ENCODE results near the gene IFT20. TPM values are rescaled to one million over a fixed set of nuclear protein-coding genes. Genes with fewer than 3 reads are reported as not detected.

IFT20 gene
- total and polyA plus RNA-seq, 3 donors from 2014 or later, result 79.8 to 104 (median 94.8) TPM

- Histone ChIP-seq H3K36me3 (ENCODE audit: low read depth, missing control alignments) (no peaks in the 10 kb centered on the region), H3K27ac (no peak overlapping the region), H3K9me3 (no peaks in the 10 kb centered on the region), H3K4me1 (no peaks in the 10 kb centered on the region), H3K27me3 (no peaks in the 10 kb centered on the region), H3K4me3 (no peak overlapping the region)
- TF ChIP-seq, protein P1, sequence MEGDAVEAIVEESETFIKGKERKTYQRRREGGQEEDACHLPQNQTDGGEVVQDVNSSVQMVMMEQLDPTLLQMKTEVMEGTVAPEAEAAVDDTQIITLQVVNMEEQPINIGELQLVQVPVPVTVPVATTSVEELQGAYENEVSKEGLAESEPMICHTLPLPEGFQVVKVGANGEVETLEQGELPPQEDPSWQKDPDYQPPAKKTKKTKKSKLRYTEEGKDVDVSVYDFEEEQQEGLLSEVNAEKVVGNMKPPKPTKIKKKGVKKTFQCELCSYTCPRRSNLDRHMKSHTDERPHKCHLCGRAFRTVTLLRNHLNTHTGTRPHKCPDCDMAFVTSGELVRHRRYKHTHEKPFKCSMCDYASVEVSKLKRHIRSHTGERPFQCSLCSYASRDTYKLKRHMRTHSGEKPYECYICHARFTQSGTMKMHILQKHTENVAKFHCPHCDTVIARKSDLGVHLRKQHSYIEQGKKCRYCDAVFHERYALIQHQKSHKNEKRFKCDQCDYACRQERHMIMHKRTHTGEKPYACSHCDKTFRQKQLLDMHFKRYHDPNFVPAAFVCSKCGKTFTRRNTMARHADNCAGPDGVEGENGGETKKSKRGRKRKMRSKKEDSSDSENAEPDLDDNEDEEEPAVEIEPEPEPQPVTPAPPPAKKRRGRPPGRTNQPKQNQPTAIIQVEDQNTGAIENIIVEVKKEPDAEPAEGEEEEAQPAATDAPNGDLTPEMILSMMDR (IDR thresholded peaks at IDR 0.05), result no peak
- no peak for TF ChIP-seq POLR2A (IDR thresholded peaks at IDR 0.05)
- peak; percentile 9 for DNase-seq
- intact Hi-C loops (cut with DNase I; ENCODE audit: low total_unique reads), result no loop called here
- 86 to 87% methylated on average over 9 of the region's 9 CpGs for WGBS, 2 donors
Measured at GRCh38 chr17:28327031-28327607, 8.2 kb downstream of the IFT20 start.

DNA sequence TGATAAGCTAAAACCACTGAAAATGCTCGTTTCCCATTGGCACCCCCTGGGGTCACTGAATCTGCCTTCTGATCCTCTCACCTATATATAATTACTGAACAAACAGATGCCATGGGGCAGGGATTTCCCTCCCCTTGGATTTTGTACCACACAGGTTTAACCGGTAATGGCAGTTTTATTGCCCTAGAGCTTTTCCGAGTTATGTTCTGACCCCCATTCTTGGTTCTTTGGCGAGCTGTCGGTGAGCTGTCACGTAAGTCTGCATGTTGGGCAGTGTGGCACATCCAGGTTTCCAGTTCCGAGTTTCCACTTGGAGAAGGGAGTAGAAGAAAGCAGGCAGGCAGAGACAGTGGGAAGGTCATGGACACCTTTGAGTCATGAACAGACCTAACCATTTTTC is 9.2 kb downstream of the IFT20 start:
- TF ChIP-seq, protein P1 (IDR thresholded peaks at IDR 0.05), result no peak
- TF ChIP-seq POLR2A (IDR thresholded peaks at IDR 0.05), result no peak
- DNase-seq, result peak; percentile 12
- 80 to 81% methylated on average over 7 of the region's 7 CpGs for WGBS, 2 donors
- Histone ChIP-seq H3K9me3 (no peaks in the 10 kb centered on the region), H3K27ac (no peak overlapping the region), H3K4me1 (no peaks in the 10 kb centered on the region), H3K27me3 (no peaks in the 10 kb centered on the region), H3K36me3 (ENCODE audit: low read depth, missing control alignments) (no peaks in the 10 kb centered on the region), H3K4me3 (no peak overlapping the region)
- intact Hi-C loops (cut with DNase I; ENCODE audit: low total_unique reads), result no loop called here

- intact Hi-C loops (cut with DNase I; ENCODE audit: low total_unique reads), result no loop called here
- no peaks in the 10 kb centered on the region for H3K36me3 ChIP-seq (ENCODE audit: low read depth, missing control alignments)
- no peak for TF ChIP-seq POLR2A (IDR thresholded peaks at IDR 0.05)
- no peaks in the 10 kb centered on the region for H3K27me3 ChIP-seq
- no peaks in the 10 kb centered on the region for H3K9me3 ChIP-seq
- 66 to 85% methylated on average over 5 of the region's 5 CpGs for WGBS, 2 donors
- no peak for DNase-seq
- H3K4me1 ChIP-seq, result peaks cover 3% of the 10 kb centered on the region
- no peak overlapping the region for H3K4me3 ChIP-seq
- H3K27ac ChIP-seq, result no peak overlapping the region
Measured at GRCh38 chr17:28325211-28325610, 10.1 kb downstream of the IFT20 start.

DNA sequence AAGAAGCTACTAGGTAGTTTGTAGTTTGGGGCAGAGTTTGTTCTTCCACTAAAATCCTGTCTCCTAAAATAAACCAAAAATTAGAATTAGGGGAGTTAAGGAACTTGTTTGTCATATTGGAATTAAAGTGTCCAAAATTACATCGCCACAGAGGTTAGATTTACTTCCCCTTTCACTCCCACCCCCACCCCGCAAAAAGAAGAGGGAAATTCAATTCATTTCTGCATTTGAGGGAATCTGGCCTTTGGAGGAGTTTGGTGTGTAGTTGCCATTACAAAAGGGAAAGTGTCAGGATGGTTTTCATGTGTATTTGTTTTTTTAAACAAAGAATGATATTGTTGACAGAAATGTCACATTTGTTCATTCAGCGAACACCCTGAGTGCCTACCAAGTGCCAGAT is 10.5 kb downstream of the IFT20 start:
- Histone ChIP-seq H3K36me3 (ENCODE audit: low read depth, missing control alignments) (no peaks in the 10 kb centered on the region), H3K9me3 (no peaks in the 10 kb centered on the region), H3K4me1 (peaks cover 7% of the 10 kb centered on the region), H3K4me3 (no peak overlapping the region), H3K27ac (no peak overlapping the region), H3K27me3 (no peaks in the 10 kb centered on the region)
- WGBS, 2 donors, result 85 to 90% methylated on average over 3 of the region's 3 CpGs
- no peak for DNase-seq
- intact Hi-C loops (cut with DNase I; ENCODE audit: low total_unique reads), result no loop called here
- no peak for TF ChIP-seq POLR2A (IDR thresholded peaks at IDR 0.05)
- TF ChIP-seq, protein P1 (IDR thresholded peaks at IDR 0.05), result no peak

- TF ChIP-seq POLR2A (IDR thresholded peaks at IDR 0.05), result no peak
- TF ChIP-seq, protein P1 (IDR thresholded peaks at IDR 0.05), result no peak
- intact Hi-C loops (cut with DNase I; ENCODE audit: low total_unique reads), result no loop called here
- DNase-seq, result peak; percentile 11
- no peaks in the 10 kb centered on the region for H3K36me3 ChIP-seq (ENCODE audit: low read depth, missing control alignments)
- no peak overlapping the region for H3K4me3 ChIP-seq
- no peak overlapping the region for H3K27ac ChIP-seq
- 73 to 80% methylated on average over 5 of the region's 5 CpGs for WGBS, 2 donors
- H3K4me1 ChIP-seq, result peaks cover 11% of the 10 kb centered on the region
- no peaks in the 10 kb centered on the region for H3K9me3 ChIP-seq
- no peaks in the 10 kb centered on the region for H3K27me3 ChIP-seq
Measured at GRCh38 chr17:28324267-28324745, 11.0 kb downstream of the IFT20 start.
